ENCODE data around the gene RFC1.
"Not testable (repeated sequence)": the region's sequence is repeated elsewhere in the genome, so short reads cannot be mapped to it uniquely, and the experiment has no call there.

GRCh38 chr4:39277661-39278060, 88.5 kb downstream of the RFC1 start:
- not testable (repeated sequence) for TF ChIP-seq POLR2A (IDR thresholded peaks at IDR 0.05; ENCODE audit: low read depth, low read length); MAX (IDR thresholded peaks at IDR 0.05; ENCODE audit: insufficient read depth, insufficient read length); EZH2 (IDR thresholded peaks at IDR 0.05; ENCODE audit: borderline replicate concordance, low read depth, low read length, severe bottlenecking); CTCF (IDR thresholded peaks at IDR 0.05; ENCODE audit: extremely low read depth in 1 of 2, insufficient read depth in 1 of 2, low read depth in 1 of 2, low read length in 2 of 2)

All from endothelial cell of umbilical vein (primary cell).